Measurements from ENCODE around the gene HNF1A. TPM values are rescaled to one million over a fixed set of nuclear protein-coding genes. Genes with fewer than 3 reads are reported as not detected.
A peak's percentile ranks its signal among the peaks of the same experiment; 100 is the strongest.

HNF1A gene
- polyA plus RNA-seq, 3 donors from 2014 or later: not detected

DNA sequence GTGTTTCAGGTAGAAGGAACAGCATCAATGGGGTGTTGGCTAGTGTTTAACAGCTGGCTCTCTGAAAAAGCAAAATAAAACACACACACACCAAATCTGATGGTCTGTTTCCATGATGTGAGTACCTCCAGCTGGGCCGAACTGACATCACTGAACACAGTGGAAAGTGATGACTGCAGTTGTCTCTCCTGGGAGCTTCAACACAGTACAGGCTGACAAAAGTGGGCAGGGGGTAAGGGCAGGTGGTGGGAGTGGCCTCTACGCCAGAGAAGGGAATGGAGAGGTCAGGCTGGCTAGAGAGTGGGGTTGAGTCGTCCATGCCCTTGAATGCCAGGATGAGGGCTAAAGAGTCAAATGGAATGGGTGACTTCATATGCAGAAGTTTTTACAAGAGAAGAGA, 8.0 kb upstream of the HNF1A start:
- DNase-seq: no peak
- H3K27ac Mint-ChIP-seq: no peak overlapping the region
- peaks cover 2 to 9% (median 2%) of the 10 kb centered on the region in 3 donors for H3K27me3 Mint-ChIP-seq (ENCODE audit: low read depth in 3 of 3)
- H3K9me3 Mint-ChIP-seq: no peaks in the 10 kb centered on the region
- no peaks in the 10 kb centered on the region for H3K36me3 Mint-ChIP-seq
- H3K4me3 Mint-ChIP-seq: no peak overlapping the region
- H3K4me1 Mint-ChIP-seq: peaks cover 0 to 2% of the 10 kb centered on the region in 2 donors

DNA sequence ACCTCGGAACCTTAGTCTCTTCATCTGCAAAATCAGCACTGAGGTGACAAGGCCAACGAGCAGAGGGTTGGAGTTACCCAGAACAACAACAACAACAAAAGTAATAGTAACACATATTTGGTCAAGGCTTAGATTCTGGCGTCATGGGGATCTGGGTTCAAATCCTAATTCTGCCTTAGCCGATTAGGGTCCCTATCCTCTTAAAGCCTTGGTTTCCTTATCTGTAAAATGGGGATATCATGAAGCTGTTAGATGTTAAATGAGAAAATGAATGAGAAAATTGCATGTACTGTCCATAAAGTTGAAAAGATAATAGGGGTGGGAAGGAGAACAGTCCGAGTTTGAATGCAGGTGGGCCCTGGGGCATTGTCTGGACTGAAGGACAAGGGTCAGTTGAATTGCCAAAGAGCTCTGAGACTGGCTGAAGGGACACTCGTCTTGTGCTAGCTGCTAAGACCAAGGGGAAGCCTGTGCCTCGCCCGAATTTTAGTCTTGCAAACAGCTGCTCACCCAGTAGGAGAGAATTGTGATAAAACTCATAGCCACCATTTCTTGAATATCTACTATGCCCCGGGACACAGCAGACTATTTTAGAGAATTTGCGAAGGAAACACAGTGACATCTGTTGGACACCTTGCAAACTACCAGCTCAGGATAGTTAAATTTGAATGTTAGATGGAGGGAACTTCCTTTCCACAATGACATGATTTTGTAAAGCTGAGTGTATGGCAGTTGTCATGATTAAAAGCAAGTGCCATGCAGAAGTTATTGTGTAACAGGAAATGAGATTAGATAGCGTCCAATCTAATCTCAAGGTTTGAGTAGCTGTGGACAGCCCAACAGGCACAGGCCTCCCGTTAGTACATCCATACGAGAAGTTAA, 6.8 kb upstream of the HNF1A start:
- Mint-ChIP-seq H3K27me3 (ENCODE audit: low read depth in 3 of 3) (peaks cover 2 to 9% (median 2%) of the 10 kb centered on the region in 3 donors), H3K4me1 (peaks cover 0 to 2% of the 10 kb centered on the region in 2 donors), H3K36me3 (no peaks in the 10 kb centered on the region), H3K9me3 (no peaks in the 10 kb centered on the region), H3K27ac (no peak overlapping the region), H3K4me3 (no peak overlapping the region)
- peak; percentile 28 to 54 (median 36) for DNase-seq

DNA sequence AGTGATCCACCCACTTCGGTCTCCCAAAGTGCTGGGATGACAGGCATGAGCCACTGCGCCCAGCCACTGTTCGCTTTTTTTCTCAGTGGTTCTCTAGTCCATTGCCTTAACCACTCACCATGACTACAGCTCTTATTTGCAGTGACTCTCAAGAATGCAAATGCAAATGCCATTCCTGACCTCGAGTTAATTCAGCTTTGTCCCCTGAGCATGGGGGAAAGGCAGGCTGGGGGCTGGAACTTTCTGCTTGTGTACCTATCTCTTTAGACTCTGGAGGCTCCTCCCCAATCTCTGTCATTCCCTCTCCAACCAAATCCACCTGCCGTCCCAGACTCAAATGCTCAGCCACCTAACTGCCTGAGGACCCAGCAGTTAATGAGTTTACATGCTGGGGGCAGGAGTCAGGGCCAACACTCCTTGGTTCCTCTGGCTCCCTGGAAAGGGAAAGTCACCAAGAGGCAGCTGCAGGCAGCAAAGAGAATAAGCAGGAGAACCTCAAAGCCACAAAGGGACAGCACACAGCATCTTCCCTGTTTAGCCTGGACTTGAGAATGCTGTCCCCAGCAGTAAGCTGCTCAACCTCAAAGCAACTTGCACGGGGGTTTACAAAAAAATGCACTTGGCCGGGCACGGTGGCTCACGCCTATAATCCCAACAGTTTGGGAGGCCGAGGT, 5.3 kb upstream of the HNF1A start:
- no peak overlapping the region for H3K4me3 Mint-ChIP-seq
- no peak overlapping the region for H3K27ac Mint-ChIP-seq
- no peaks in the 10 kb centered on the region for H3K36me3 Mint-ChIP-seq
- DNase-seq: no peak
- peaks cover 0 to 4% (median 2%) of the 10 kb centered on the region in 3 donors for H3K27me3 Mint-ChIP-seq (ENCODE audit: low read depth in 3 of 3)
- H3K4me1 Mint-ChIP-seq: peaks cover 0 to 2% of the 10 kb centered on the region in 2 donors
- H3K9me3 Mint-ChIP-seq: no peaks in the 10 kb centered on the region

DNA sequence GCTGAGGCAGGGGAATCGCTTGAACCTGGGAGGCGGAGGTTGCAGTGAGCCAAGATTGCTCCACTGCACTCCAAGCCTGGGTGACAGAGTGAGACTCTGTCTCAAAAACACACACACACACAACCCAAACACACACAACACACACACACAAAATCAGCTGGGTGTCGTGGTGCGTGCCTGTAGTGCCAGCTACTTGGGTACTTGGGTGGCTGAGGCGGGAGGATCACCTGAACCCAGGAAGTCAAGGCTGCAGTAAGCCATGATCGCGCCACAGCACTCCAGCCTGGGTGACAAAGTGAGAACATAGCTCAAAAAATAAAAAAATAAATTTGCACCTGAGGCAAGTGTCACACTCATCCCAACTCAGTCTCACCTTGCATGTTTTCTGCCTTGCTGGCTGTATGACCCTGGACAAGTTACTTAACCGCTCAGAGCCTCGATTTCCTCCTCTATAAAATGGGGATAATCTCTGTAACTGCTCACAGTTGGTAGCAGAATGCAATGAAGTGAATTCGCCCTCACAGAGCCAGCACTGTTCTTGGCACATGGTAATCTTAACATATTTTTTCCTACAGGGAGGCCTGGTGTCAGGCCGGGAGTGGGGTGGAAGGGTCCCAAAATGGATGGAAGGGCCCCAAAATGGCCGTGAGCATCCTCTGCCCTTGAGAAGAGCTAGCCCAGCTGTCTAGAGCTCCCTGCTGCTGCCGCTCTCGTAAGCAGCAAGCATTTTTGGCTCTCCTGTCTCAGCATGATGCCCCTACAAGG, 630 bp upstream of the HNF1A start:
- Mint-ChIP-seq H3K9me3 (no peaks in the 10 kb centered on the region), H3K27me3 (ENCODE audit: low read depth in 3 of 3) (peaks cover 0 to 5% (median 4%) of the 10 kb centered on the region in 3 donors), H3K27ac (no peak overlapping the region)

DNA sequence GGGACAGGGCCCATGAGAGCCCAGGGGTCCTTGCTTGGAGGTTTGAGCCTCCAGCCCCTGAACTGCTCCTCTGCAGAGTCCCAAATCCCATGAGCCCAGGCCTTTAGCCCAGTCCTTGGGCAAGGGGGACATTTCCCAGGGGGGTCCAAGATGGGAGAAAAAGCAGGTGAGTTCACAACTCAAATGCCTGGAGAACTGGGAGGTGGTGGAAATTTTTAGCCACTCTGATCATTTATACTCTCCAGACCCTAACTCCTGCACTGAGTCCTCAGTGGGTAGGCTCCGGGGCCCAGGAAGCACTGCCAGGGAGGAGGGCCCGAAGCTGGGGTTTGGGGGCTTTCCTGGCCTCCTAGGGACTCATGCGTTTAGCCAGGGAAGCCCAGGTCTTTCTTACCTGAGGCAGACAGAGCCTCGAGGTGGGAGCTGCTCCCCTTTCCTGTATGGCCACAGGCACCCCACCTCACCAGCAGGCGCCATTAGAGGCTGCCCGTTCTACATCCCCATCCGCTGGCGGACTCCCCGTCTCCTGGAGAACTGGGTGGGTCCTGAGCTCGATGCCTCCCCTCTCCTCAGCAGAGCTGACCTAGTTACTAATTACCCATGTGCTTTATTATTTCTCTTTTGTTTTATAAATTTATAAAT, 998 bp downstream of the HNF1A start:
- peaks cover 0 to 7% (median 0%) of the 10 kb centered on the region in 3 donors for H3K27me3 Mint-ChIP-seq (ENCODE audit: low read depth in 3 of 3)
- no peaks in the 10 kb centered on the region for H3K9me3 Mint-ChIP-seq
- no peaks in the 10 kb centered on the region for H3K4me1 Mint-ChIP-seq
- no peak overlapping the region for H3K4me3 Mint-ChIP-seq
- H3K27ac Mint-ChIP-seq: peak overlapping the region in 1 of 6 donors; percentile 71
- no peak for DNase-seq
- no peaks in the 10 kb centered on the region for H3K36me3 Mint-ChIP-seq

More for the DNA sequence above, 630 bp upstream of the HNF1A start:
- Mint-ChIP-seq H3K4me3 (no peak overlapping the region), H3K36me3 (no peaks in the 10 kb centered on the region), H3K4me1 (no peaks in the 10 kb centered on the region)
- DNase-seq: no peak

DNA sequence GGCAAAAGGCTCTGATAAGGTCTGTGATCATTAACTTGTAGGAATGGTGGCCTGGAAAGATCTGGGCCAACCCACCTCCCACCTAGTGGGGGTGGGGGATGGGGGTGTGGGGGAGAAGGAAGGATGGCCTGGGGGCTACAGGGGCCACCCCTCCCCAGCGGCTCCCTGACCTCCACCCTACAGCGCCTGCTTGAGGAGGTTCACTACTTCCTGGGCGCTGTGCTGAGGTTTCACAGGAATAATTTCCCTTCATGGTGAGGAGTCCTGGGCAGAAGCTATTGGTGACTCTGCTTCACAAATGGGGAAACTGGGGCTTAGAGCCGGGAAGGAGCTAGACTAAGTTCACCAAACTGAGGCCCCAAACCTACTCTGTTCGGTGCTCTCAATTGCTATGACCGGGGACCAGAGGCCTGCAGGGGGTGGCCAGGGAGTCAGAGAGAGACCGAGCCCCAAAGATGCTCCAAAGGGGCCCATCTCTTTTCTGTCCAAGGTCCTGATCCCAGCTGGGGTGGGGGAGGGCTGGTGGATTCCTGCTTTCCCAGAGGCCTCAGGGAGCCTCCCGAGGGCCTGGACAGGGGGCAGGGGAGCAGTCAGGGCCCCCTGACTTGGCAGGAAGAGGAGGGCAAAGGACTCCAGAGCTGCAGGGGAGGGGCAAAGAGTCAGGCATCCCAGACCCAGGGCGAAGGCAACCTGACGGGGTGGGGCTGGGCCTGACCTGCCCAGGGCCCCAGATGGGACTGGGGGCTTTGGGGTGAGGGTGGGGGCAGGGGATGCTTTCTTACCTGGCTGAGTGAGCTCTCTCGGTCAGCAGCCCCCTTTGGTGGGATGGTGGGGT, 1.7 kb downstream of the HNF1A start:
- Mint-ChIP-seq H3K9me3 (no peaks in the 10 kb centered on the region), H3K27me3 (ENCODE audit: low read depth in 3 of 3) (peaks cover 0 to 7% (median 0%) of the 10 kb centered on the region in 3 donors), H3K27ac (no peak overlapping the region), H3K4me3 (no peak overlapping the region), H3K4me1 (no peaks in the 10 kb centered on the region), H3K36me3 (no peaks in the 10 kb centered on the region)
- no peak for DNase-seq

DNA sequence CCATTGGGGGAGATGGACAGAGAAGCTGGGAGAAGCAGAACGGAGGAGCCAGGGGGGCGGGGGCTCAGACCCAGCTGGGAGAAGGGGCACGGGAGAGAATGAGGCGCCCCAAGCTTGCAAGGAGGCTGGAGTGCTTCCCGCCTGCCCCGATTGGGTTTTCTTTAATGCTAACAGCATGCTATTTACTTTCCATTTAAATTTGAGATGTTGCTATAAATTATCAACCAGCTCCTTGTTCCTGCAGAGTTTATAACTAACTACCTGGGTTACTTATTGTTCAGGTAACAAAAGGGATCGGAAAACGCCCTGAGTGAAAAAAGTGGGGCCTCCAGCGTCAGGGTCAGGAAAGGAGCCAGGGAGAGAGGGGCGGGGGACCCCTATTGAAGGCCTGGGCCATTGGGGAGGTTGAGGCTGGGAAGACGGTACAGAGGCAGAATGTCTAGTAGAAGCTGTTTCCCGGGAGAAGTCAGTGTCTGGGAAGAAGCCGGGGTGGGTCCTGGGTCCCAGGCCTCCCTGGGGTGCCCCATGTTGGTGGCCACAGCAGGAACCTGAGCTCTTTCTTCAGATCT, 2.5 kb downstream of the HNF1A start:
- Mint-ChIP-seq H3K36me3 (no peaks in the 10 kb centered on the region), H3K4me3 (no peak overlapping the region), H3K27me3 (ENCODE audit: low read depth in 3 of 3) (peaks cover 0 to 7% (median 0%) of the 10 kb centered on the region in 3 donors), H3K4me1 (no peaks in the 10 kb centered on the region), H3K9me3 (no peaks in the 10 kb centered on the region), H3K27ac (no peak overlapping the region)
- no peak for DNase-seq

DNA sequence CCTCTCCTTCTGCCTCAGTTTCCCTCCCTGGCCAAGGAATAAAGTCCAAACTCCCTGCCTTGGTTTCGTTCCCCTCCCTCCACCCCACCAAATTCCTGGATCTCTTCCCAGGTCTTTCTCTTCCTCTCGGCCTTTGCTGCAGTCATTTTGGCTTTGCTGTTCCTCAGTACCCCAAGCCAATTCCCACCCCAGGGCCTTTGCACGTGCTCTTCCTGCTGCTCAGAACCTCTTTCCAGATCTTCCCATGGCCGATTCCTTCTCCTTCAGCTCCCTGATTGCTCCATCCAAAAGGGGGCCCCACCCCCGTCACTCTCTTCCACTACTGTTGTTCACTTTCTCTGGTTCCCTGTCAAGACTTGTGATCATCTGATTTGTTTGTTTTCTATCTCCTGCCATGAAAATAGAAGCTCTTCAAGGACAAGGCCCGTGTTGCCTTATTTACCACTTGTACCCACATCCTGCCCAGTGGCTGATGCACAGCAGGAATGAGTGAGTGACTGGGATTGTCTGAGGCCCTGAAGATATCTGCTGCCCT, 3.1 kb downstream of the HNF1A start:
- Mint-ChIP-seq H3K27me3 (ENCODE audit: low read depth in 3 of 3) (peaks cover 0 to 7% (median 0%) of the 10 kb centered on the region in 3 donors), H3K9me3 (no peaks in the 10 kb centered on the region), H3K36me3 (no peaks in the 10 kb centered on the region), H3K4me3 (no peak overlapping the region), H3K27ac (peak overlapping the region in 1 of 6 donors; percentile 20), H3K4me1 (no peaks in the 10 kb centered on the region)
- no peak for DNase-seq

DNA sequence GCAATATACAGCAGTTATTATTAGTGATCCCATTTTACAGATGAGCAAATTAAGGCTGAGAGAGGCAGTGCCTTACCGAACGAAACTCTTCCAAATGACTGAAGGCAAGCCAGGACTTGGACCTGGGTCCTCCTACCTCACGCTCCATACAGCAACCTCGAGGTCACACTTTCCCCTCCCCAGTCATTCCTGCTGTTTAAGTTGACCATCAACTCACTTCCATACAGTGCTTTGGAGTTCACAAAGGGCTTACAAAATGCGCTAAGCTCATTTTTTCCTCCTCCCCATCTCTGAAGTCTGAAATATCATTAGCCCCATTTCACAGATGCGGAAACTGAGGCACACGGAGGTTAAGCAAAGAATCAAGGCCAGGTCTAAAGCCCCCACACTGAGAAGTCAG, 4.3 kb downstream of the HNF1A start:
- Mint-ChIP-seq H3K36me3 (no peaks in the 10 kb centered on the region), H3K4me1 (no peaks in the 10 kb centered on the region), H3K9me3 (no peaks in the 10 kb centered on the region), H3K27me3 (ENCODE audit: low read depth in 3 of 3) (peaks cover 0 to 7% (median under 1%) of the 10 kb centered on the region in 3 donors), H3K27ac (no peak overlapping the region), H3K4me3 (no peak overlapping the region)
- DNase-seq: no peak

DNA sequence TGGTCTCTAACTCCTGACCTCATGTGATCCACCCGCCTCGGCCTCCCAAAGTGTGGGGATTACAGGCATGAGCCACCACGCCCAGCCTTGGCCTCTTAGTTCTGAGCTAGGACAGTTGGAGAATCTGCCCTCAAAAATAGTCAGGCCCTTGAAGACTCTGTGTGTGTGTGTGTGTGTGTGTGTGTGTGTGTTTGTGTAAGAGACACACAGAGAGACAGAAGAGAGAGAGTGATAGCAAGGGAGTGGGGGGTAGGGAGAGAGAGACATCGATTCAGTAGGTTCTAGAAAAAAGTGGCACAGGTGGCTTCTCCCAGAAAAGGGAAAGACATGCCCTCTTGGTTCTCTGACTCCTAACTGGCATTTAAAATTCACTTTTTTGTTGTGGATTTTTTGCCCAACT, 5.4 kb downstream of the HNF1A start:
- Mint-ChIP-seq H3K36me3 (no peaks in the 10 kb centered on the region), H3K9me3 (no peaks in the 10 kb centered on the region), H3K27me3 (ENCODE audit: low read depth in 3 of 3) (peaks cover 0 to 7% (median 3%) of the 10 kb centered on the region in 3 donors), H3K4me3 (no peak overlapping the region), H3K4me1 (no peaks in the 10 kb centered on the region), H3K27ac (no peak overlapping the region)
- no peak for DNase-seq

DNA sequence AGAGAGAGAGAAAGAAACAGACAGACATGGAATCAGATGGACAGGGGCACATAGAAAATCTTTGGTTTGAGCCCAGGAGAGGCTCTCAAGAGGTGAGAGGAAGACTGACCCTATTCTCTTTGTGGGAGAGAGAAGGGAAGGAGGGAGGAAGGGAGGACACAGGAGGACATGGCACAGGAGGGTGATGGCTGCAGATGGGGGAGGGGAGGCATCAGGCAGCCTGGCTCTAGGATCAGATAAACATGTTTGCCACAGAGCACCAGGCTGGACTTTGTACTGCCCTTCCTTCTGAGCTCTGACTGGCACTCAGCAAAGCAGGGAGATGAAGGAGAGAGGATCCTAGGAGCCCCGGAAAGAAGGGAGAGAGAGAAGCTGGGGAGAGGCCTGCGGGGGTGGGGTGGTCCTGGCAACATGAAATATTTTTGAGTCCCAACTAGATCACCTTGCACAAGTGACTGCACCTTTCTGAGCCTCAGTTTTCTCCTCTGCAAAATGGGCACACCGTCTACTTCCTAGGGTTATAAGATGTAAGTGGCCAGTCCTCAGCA, 6.1 kb downstream of the HNF1A start:
- Mint-ChIP-seq H3K4me1 (no peaks in the 10 kb centered on the region), H3K9me3 (no peaks in the 10 kb centered on the region), H3K27ac (no peak overlapping the region), H3K27me3 (ENCODE audit: low read depth in 3 of 3) (peaks cover 0 to 7% (median 3%) of the 10 kb centered on the region in 3 donors), H3K4me3 (no peak overlapping the region), H3K36me3 (no peaks in the 10 kb centered on the region)
- no peak for DNase-seq

DNA sequence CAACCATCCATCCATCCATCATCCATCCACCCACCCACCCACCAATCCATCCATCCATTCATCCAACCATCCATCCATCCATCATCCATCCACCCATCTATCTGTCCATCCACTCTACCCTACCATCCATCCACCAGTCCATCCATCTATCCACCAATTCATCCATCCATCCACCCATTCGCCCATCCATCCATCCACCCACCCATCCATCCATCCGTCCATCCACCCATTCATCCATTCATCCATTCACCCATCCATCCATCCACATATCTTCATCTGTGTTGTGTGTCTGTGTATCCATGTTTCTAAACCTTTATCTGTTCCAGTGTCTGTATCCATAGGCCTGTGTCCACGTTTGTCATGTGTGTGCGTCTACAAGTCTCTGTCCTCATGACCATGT, 9.9 kb downstream of the HNF1A start:
- DNase-seq: no peak
- Mint-ChIP-seq H3K9me3 (no peaks in the 10 kb centered on the region), H3K4me3 (no peak overlapping the region), H3K4me1 (no peaks in the 10 kb centered on the region), H3K27me3 (ENCODE audit: low read depth in 3 of 3) (peaks cover 0 to 7% (median 2%) of the 10 kb centered on the region in 3 donors), H3K36me3 (no peaks in the 10 kb centered on the region), H3K27ac (no peak overlapping the region)
